GM15510 (cell line): ENCODE results near the gene PDK2.
A peak's percentile ranks its signal among the peaks of the same experiment; 100 is the strongest.

Experiments used
- POLR2A ChIP-seq: IDR thresholded peaks from 3 replicates; pipeline ENCODE4 v1.6.1; 2011; ENCODE audit warnings: borderline replicate concordance; ENCODE audit not compliant: insufficient read length; ENCODE audit errors: extremely low read depth

The PDK2 gene

GRCh38 chr17:50139950-50140885 is 45.1 kb downstream of the PDK2 start:
- TF ChIP-seq POLR2A, result peak; percentile 13

DNA sequence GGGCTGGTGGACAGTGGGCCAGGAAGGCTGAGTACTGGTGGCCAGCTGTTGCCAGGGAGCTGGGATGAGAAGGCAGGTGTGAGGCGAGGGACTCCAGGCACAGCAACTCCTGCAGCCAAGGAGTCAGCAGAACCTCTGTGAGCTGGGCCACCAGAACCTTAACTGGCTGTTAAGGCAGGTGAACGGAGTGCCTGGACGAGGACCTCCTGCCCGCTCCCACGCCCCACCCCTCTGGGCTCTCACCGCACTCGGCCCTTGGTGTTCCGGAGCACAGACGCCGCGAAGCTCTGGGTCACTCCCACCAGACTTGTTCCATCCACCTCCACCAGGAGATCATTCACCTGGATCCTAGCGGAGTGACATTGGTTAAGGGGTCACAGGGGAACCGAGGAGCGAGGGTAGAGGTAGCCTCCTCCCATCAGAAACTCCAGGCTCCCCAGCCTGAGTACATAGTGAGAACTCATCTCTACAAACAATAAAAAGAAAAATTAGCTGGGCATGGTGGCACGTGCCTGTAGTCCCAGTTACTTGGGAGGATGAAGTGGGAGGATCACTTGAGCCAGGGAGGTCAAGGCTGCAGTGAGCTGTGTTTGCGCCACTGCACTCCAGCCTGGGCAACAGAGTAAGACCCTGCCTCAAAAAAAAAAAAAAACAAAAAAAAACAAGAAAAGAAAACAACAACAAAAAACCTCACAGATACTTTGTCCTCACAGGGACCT is 46.0 kb downstream of the PDK2 start:
- TF ChIP-seq POLR2A, result no peak

DNA sequence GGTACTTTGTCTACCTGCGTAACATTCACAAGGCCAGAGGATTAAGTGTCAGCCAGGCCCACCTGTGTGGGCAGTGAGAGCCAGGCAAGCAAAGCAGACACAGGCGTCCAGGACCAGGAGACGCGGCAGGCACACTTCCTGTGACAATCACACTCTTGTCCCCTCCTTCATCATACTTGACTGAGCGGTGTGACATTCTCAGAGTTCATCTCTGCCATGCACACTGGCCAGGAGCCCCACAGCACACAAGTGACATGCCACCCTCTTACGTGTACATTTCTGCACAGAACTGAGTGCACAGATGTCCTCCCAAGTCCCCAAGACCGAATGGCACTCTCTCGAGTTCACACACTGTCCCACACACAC is 46.6 kb downstream of the PDK2 start:
- TF ChIP-seq POLR2A, result no peak

DNA sequence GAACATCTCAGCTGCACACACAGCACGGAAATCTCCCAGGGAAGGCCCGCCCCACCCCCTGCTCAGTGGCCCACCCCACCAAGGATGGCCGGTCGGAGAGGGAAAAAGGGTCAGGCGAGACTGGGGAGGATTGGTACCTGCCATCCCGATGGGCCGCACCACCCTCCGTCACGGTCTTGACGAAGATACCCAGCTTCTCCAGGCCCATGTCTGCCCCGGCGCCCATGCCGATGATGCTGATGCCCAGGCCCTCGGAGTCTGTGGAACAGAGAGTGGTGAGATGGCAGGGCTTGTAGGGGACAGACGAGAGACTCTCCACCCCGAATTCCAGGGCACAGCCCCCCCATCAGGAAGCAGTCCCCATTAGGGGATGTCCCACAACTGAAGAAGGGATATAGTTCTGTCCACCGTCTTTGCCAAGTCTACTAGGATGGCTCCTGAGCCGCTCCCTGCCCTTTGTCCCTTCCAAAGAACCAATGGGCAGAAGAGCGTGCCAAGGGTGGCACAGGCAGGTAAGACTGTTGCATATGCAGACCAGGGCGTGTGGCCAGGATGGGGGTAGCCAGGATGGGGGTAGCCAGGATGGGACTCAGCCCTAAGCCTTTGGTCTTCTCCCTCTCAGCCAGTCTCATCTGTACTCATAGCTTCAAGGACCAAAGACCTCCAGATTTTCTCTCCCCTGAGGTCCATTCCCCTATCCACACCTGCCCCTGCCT is 48.5 kb downstream of the PDK2 start:
- no peak for TF ChIP-seq POLR2A

- TF ChIP-seq POLR2A, result no peak
Measured at GRCh38 chr17:50144355-50144754, 49.2 kb downstream of the PDK2 start.

GRCh38 chr17:50144845-50145531 is 49.8 kb downstream of the PDK2 start:
- no peak for TF ChIP-seq POLR2A

DNA sequence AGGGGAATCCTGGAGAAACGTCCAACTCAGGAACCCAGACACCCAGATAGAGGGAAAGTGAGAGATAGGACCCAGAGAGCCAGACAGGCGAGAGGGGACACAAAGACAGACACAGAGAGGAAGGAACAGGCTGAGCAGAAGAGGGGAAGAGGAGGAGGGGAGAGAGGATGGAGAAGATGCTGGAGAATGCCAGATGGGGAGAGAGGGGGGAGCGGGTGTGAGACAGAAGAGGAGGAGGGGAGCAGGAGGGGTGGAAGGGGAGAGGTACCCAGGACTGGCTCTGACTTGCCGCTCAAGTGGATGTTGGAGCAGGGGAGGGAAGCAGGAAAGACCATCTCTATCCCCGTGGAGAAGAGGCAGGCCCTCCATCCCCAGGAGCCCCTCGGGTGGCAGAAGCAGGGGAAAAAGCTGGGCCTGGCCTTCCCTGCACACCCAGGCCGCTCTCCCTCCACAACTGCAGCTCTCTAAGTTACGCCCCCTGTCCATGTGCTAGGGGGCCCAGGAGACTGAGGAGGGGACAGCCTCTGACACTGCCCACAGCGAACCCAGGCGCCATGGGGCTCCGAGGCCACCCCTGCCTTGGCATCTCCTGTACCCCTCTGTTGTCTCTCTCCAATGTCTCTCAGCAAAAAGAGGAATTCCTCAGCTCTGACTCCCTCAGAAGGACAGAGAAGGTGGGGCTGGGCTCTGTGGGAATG is 50.5 kb downstream of the PDK2 start:
- TF ChIP-seq POLR2A, result no peak

- TF ChIP-seq POLR2A, result no peak
Measured at GRCh38 chr17:50146230-50146926, 51.2 kb downstream of the PDK2 start.

- peak; percentile 22 for TF ChIP-seq POLR2A
Measured at GRCh38 chr17:50146927-50147665, 51.9 kb downstream of the PDK2 start.

DNA sequence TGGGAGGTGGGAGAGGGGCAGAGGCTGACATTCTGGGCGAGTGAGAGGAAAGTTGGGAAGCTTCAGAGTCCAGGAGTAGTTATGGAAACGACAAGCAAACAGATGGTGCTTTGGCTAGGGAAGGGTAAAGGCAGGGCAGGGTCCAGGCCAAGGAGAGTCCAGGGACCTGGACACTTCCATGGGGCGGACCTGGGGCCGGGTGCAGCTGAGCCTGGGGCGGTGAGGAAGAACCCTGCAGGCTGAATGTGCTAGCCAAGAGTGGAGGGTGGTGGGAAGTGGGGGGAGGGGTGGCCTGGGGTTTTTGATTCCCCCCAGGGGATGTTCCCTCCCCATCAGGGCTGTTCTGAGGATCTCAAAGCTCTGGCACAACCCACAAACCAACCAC is 52.7 kb downstream of the PDK2 start:
- no peak for TF ChIP-seq POLR2A

GRCh38 chr17:50148226-50149090 is 53.3 kb downstream of the PDK2 start:
- TF ChIP-seq POLR2A, result peak; percentile 33

- peak; percentile 20 for TF ChIP-seq POLR2A
Measured at GRCh38 chr17:50149091-50149416, 53.9 kb downstream of the PDK2 start.
